Renal cortex interstitium (tissue), 15 donors: ENCODE measurements around the gene GALNT2. TPM values are rescaled to one million over a fixed set of nuclear protein-coding genes. Genes with fewer than 3 reads are reported as not detected.

ENCODE experiments used
- DNase-seq, 11 donors: peaks; one replicate each; pipeline ENCODE4 v3.0.0-alpha.2; 2013; ENCODE audit warnings: low read depth in 9 of 11, low spot score in 4 of 11; ENCODE audit errors: extremely low read depth in 1 of 11
- long read RNA-seq, 16 experiments: transcript quantifications; one replicate each; lab custom pipeline, GENCODE V29; 2026
- polyA plus RNA-seq, 3 donors: library from polyadenylated mRNA; unstranded; fragments of 120-200 nt; gene quantifications; one replicate each; pipeline ENCODE4 v1.2.1, GENCODE V29; 2013; ENCODE audit not compliant: insufficient read length in 3 of 3

Gene GALNT2
- polyA plus RNA-seq: 10 to 100 TPM; 57.1 to 65.1 (median 59.2) TPM
- long read RNA-seq, donor 1, full-length matches to known transcripts: 19 of 26 reads
- long read RNA-seq, donor 1, partial matches to known transcripts: 7 of 26 reads
- long read RNA-seq, donor 1, other reads (novel, unspliced or antisense): 0 of 26 reads
- long read RNA-seq, donor 2, full-length matches to known transcripts: 15 of 34 reads
- long read RNA-seq, donor 2, partial matches to known transcripts: 19 of 34 reads
- long read RNA-seq, donor 2, other reads (novel, unspliced or antisense): 0 of 34 reads
- long read RNA-seq, donor 3, full-length matches to known transcripts: 27 of 42 reads
- long read RNA-seq, donor 3, partial matches to known transcripts: 15 of 42 reads
- long read RNA-seq, donor 3, other reads (novel, unspliced or antisense): 0 of 42 reads
- long read RNA-seq, donor 4, full-length matches to known transcripts: 3 of 20 reads
- long read RNA-seq, donor 4, partial matches to known transcripts: 17 of 20 reads
- long read RNA-seq, donor 4, other reads (novel, unspliced or antisense): 0 of 20 reads
- long read RNA-seq, donor 5: 0 reads
- long read RNA-seq, donor 6, full-length matches to known transcripts: 16 of 32 reads
- long read RNA-seq, donor 6, partial matches to known transcripts: 16 of 32 reads
- long read RNA-seq, donor 6, other reads (novel, unspliced or antisense): 0 of 32 reads
- long read RNA-seq, donor 7, full-length matches to known transcripts: 18 of 29 reads
- long read RNA-seq, donor 7, partial matches to known transcripts: 11 of 29 reads
- long read RNA-seq, donor 7, other reads (novel, unspliced or antisense): 0 of 29 reads
- long read RNA-seq, donor 8, full-length matches to known transcripts: 20 of 35 reads
- long read RNA-seq, donor 8, partial matches to known transcripts: 15 of 35 reads
- long read RNA-seq, donor 8, other reads (novel, unspliced or antisense): 0 of 35 reads
- long read RNA-seq, donor 9, full-length matches to known transcripts: 9 of 57 reads
- long read RNA-seq, donor 9, partial matches to known transcripts: 48 of 57 reads
- long read RNA-seq, donor 9, other reads (novel, unspliced or antisense): 0 of 57 reads
- long read RNA-seq, donor 10, full-length matches to known transcripts: 7 of 26 reads
- long read RNA-seq, donor 10, partial matches to known transcripts: 19 of 26 reads
- long read RNA-seq, donor 10, other reads (novel, unspliced or antisense): 0 of 26 reads
- long read RNA-seq, donor 11, full-length matches to known transcripts: 12 of 35 reads
- long read RNA-seq, donor 11, partial matches to known transcripts: 23 of 35 reads
- long read RNA-seq, donor 11, other reads (novel, unspliced or antisense): 0 of 35 reads
- long read RNA-seq, donor 12, full-length matches to known transcripts: 7 of 7 reads
- long read RNA-seq, donor 12, partial matches to known transcripts: 0 of 7 reads
- long read RNA-seq, donor 12, other reads (novel, unspliced or antisense): 0 of 7 reads
- long read RNA-seq, donor 13, full-length matches to known transcripts: 20 of 36 reads
- long read RNA-seq, donor 13, partial matches to known transcripts: 16 of 36 reads
- long read RNA-seq, donor 13, other reads (novel, unspliced or antisense): 0 of 36 reads
- long read RNA-seq, donor 14, full-length matches to known transcripts: 14 of 38 reads
- long read RNA-seq, donor 14, partial matches to known transcripts: 24 of 38 reads
- long read RNA-seq, donor 14, other reads (novel, unspliced or antisense): 0 of 38 reads
- long read RNA-seq, donor 15, full-length matches to known transcripts: 5 of 33 reads
- long read RNA-seq, donor 15, partial matches to known transcripts: 28 of 33 reads
- long read RNA-seq, donor 15, other reads (novel, unspliced or antisense): 0 of 33 reads
- long read RNA-seq, donor 16, full-length matches to known transcripts: 45 of 102 reads
- long read RNA-seq, donor 16, partial matches to known transcripts: 57 of 102 reads
- long read RNA-seq, donor 16, other reads (novel, unspliced or antisense): 0 of 102 reads

DNA sequence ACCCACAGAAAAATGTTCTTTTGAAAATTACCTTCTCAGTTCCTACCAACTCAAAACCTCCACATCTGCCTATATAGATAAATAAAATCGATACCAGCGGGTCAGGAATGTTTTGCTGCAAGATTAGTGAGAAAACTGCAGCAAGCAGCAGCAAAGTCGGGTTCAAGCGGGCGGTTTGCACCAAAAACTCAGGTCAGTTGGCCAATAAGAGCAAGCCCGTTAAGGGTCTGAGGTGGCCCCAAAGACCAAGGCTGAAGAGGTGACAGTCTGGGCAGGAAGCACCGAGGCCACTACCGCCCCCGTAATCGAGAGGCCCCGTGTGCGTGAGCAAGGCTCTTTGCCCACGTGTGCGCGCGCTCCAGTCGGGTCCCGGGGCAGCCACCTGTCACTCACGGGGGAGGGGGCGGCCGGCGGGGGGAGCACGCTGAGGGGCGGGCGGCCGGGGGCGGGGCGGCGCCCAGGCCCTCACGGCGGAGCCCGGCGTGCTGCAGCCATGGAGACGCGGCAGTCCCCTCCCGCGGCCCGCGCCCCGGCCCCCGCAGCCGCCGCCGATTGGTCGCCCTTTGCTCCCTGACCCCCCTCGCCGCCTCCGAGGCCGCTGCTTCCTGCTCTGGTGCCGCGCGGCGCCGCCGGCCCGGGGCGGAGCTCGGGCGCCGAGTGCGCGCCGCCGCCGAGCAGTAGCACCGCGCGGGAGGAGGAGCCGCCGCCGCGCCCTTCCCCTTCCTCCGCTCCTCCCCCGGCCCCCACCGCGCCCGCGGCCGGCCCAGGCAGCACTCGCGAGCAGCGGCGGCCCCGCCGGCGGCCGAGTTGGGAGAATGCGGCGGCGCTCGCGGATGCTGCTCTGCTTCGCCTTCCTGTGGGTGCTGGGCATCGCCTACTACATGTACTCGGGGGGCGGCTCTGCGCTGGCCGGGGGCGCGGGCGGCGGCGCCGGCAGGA, at the start of gene GALNT2:
Gene GALNT2 (plus strand): TSS at position 773 of the 939 bp plus-strand sequence. CDS start 43 bp downstream, at position 816.
- DNase-seq: peak in 9 of 11 donors; percentile 66 to 87 (median 83)

DNA sequence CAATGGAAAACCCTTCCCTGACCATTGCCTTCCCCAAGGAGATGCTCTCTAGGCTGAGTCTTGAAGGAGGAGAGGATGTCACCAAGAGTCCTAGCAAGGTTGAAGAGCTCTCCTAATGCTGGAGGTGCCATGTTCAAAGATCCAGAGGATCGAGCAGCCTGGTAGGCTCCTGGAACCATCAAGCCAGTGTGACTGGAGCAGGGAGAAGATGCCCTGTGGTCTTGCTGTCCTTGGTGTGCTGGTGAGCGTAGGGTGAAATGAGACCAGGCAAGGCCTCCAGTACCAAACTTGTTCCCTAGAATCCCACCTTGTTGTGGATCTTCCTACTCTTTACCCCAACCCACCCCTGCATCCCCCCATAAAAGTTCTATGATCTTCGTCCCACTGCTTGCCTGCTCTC, 46.6 kb upstream of the GALNT2 start:
- no peak for DNase-seq

DNA sequence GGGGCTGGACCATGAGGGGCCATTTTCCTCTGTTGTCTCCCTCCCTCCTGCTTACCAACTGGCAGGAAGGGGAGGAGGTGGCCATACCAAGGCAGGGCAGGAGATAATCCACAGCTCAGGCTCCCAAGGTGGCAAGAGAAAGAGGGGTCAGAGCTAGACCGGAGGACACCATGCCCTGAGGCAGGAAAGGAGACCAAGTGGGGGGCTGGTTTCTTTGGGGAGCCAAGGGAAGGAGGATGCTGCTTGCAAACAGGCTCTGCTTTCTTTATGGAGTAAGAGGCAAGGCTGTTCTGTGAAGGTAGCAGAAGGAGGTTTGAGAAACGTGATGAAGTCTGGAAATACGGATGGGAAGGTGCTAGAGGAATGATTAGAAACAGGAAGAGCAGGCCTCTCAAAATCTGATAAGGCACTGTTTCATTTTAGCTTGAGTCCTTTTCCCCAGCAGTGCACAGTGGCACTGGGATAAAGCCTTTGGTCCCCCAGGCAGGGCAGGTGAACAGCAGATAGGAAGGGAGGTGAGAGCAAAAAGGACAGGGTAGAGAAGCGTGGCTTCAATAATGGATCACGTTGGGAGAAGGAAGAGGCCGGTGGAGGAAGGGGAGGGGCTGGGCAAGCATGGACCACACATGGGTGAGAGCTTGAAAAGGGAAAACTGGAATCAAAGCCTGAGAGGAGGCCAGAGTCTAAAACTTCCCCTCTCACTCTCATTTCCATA, 44.2 kb upstream of the GALNT2 start:
- DNase-seq: no peak

DNA sequence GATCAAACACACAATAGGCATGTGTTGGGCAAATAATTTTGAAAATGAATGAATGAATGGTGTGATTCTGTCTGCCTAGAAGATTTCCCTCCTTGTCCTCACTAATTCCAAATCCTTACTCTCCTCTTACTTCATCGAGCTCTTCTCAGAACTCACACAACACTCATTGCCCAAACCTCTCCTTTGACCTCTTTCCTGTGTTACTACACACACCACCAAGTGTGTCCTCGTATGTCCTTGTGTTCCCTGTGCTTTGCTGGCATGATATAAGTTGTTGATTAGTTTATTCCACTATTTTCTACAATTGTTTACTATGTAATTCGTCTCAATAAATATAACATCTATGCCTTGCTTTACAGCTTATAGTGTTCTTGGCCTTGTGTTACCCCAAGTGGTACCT, 41.4 kb upstream of the GALNT2 start:
- DNase-seq: no peak

DNA sequence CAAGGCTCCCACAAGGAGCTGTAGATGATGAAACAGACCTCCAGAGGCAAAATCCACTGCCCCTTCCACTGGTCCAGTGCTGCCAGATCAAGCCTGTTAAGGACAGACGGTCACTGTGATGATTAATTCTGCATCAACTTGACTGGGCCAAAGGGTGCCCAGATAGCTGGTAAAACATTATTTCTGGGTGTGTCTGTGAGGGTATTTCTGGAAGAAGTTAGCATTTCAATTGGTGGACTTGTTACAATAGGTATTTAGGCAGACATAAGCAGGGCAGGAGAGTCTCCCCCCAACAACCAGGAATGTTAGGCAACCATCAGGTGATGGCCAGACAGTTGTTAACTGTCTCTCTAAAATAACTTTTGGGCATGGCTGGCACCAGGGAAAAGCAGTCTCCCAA, 40.9 kb upstream of the GALNT2 start:
- no peak for DNase-seq

DNA sequence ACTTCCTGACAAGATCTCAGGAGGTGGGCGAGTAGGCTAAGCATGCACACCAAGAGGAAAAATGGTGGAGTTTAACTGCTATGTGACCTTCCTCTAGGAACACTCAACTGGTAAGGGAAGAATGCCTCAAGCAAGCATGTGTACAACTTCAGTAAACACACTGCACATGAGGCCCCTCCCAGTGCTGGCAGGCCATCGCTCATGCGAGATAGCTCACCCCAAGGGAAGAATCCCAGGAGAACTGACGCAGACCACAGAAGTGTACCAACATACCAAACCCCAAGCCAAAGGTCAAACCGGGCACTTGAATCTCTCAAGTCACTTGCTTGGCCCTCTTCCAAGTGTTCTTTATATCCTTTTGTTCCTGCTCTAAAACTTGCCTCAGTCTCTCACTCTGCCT, 40.5 kb upstream of the GALNT2 start:
- no peak for DNase-seq

DNA sequence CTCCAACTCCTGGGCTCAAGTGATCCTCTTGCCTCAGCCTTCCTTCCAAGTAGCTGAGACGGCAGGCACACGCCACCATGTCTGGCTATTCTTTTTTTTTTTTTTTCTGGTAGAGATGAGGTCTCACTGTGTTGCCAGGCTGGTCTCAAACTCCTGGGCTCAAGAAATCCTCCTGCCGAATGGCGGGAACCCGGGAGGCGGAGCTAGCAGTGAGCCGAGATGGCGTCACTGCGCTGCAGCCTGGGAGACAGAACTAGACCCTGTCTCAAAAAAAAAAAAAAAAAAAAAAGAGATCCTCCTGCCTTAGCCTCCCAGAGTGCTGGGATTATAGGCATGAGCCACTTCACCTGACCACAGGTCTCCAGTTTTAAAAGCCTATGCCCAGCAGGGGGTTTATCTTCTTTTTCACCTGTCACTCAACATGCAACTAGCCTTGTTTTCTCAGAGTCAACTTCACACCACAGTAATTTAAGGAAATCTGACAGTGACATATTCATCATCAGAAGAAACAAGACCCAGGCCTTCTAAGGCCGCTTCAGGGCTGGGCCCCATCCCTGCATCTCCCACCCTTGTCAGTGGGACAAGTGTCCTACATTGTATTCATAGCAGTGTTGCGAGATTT, 38.3 kb upstream of the GALNT2 start:
- no peak for DNase-seq

DNA sequence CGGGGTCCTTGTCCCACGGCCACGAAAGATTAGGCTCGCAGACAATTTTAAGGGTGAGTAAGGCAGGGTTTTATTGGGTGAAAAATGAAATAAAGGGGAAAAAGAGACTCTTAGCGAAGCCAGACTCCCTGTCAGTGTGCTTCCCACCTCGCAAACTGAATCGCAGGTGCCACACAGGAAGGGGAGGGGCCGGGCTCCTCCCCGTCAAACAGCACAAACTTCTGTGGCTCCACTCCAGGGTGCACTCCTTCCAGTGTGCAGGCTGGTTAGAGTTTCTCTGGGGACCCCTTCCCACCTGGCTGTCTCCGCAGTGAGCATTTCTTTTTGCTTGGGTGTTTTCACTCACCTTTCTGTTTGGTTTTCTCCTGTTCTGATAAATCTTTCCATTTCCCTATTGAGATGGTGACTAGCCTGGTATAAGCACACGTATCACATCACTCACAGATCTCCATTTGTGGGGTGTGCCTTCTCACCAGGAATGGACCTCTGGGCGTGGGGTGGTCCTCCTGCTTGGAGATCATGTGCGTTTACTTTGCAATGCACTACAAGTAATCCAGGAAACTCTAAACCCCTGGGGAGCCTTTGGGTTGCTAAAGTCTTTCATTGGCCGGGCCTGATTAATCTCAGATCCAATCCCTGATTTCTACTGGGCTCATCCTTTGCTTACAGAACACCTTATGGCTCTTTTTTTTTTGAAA, 37.6 kb upstream of the GALNT2 start:
- DNase-seq: no peak

DNA sequence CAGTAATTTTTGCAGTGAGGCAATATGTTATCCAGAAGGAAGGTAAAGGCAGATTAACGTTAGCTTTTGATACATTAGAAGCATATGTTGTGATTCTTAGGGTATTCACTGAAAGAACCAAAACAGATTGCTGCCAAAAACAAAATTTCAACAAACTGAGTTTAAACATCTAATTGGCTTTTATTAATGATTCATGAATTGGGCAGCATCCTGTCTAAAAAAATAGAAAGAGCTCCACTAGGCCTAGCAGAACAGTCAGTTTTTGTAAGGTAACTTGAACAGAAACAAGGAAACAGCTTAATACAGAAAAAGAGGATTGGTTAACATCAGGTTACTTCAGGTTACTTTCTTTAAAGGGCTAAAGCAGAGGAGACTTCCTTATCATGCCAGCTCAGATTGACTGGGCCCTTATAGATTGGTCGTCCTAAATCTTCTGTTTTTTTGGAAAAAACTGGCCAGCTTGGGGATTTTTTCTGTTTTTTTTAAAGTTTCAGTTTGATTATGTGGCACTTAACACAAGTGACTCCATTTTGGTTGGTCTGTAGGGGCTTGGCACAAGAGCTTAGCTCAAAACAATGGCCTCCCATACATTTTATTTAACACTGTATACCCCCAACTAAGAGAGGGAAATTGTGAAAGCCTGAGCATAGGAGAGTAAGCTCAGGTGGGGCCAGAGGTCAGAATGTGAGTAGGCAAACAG, 36.8 kb upstream of the GALNT2 start:
- DNase-seq: no peak

DNA sequence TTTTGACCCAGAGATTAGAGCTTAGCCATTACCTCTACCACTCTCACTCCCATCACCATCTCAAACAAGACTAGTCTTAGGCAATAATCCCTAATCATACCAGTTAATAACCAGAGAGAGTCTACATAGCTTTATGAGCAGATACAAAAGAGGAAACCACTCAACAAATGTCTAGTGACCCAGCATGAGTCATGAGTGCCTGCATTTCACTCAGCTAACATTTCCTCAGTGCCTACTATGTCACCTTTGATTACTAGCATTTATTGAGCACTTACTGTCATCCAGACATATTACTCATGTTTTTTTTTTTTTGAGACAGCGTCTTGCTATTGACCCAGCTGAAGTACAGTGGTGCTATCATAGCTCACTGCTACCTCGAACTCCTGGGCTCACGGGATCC, 35.9 kb upstream of the GALNT2 start:
- no peak for DNase-seq

DNA sequence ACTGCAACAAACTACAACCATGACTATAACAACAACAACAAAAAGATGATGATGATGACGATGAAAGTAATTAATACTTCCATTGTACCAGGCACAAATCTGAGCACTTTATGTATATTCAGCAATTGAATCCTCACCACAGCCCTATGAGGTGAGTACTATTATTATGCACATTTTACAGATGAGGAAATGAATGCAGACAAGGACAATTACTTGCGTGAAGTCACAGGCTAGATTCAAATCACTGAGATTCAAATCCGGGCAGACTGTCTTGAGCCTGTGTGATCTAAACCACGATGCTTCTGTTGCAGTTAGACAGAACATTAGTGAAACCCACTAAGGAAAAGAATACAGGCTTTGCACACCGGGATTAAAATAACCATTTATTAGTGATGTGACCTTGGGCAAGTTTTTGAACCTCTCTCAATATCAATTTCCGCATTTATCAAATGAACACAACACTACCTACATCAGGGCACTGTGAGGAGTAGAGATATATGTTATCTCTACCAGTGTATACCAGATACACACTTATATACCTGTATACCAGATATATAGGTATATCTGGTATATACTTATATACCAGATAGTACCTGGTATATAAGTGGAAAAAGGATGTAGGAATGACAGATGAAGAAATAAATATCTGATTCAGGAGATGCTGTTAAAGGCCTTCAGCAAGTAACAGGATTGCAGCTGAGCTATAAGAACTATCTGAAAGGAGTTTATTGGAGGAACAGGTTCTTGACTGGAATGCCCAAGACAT, 34.3 kb upstream of the GALNT2 start:
- DNase-seq: no peak

DNA sequence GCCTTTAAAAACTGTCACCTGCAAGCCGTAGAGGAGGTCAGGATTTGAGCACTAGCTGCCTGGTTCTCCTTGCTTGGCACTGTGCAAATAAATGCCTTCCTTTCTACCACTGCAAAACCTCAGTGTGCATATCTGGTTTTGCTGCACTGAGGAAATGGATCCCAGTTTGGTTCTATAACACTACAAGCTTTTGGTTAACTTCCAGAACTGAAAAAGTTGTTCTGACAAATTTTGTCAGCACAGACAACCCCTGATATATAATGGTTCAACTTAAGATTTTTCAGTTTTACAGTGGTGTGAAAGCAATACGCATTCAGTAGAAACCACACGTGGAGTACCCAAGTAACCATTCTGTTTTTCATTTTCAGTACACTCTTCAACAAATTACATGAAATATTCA, 29.8 kb upstream of the GALNT2 start:
- DNase-seq: no peak

DNA sequence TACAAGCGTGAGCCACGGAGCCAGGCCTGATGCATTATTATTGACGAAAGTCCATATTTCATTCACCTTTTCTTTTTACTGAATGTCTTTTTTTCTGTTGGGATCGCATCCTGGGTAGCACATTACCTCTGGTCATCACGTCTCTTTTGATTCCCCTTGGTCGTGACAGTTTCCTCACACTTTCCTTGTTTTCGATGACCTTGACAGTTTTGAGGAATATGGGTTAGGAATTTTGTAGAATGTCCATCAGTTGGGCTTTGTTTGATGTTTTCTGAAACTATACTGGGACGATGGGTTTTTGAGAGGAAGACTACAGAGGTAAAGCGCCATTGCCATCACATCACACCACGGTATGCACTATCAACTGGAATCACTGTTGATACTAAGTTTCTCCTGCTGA, 26.6 kb upstream of the GALNT2 start:
- no peak for DNase-seq

DNA sequence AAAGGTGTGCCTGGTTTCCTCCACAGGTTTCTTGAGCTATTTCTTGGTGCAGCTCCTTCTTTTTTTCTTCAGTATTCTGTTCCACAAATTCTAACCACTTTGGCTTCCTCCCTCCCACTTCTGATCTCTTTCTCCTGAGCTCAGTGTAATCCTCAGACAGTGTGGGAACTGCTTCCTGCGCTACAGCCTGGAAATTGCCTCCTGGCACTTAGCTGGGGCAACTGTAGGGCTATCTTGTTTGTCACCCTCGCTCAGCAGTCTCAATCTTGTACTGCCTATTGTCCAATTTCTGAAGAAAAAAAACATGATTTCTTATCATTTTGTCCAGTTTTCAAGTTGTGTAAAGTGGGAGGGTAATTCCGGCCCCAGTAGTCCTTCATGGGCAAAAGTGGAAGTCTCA, 24.0 kb upstream of the GALNT2 start:
- DNase-seq: no peak
